NCI-H524 treated with DMSO at 0.1 percent for 48 hours (cell line): Measurements from ENCODE around the gene ARMC9.

ENCODE experiments used
- DNase-seq: peaks from one replicate; lab custom pipeline; 2025; lab: John Stamatoyannopoulos, UW

Gene ARMC9

DNA sequence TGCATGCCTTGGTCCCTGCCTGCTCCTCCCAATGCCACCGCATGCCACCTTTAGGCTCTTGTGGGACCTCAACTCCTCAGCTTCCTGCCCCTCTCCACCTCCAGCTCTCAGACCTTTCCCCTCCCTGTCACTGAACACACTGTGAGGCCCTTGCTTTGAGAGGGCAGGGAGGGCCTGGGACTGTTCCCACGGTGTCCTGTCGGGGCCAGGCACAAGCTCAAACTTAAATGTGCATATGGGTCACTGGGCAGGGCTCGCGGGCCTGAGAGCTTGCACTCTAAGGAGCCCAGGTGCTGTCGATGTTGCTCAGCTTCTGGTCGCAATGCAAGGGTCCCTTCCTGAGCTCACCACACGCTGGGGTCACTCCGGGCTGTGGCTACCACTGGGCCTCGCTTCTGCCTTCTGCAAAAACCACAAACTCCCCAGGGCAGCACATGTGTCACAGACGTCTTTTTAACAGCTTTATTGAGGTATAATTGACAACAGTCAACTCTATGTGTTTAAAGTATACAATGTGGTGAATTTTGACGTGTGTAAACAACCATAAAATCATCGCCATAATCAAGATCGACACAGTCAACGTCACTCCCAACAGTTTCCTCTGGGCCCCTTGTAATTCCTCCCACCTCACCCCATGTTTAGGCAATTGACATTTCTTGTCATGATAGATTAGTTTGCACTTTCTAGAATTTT is 185.1 kb downstream of the ARMC9 start:
- DNase-seq = no peak

DNA sequence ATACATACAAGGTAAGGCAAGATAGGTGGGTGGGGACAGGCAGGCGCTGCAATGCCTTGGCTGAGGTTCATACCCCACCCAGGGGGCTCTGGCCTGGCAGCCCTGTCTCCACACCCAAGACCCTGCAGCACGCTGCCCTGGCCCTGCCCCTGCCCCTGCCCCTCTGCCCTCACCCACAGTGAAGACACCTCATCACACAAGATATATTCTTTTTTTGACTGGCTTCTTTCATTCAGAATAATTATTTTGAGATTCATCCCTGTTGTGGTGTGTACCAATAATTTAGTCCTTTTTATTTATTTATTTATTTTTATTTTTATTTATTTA is 185.6 kb downstream of the ARMC9 start:
- no peak for DNase-seq

GRCh38 chr2:231384970-231385369 is 186.5 kb downstream of the ARMC9 start:
- DNase-seq = no peak

DNA sequence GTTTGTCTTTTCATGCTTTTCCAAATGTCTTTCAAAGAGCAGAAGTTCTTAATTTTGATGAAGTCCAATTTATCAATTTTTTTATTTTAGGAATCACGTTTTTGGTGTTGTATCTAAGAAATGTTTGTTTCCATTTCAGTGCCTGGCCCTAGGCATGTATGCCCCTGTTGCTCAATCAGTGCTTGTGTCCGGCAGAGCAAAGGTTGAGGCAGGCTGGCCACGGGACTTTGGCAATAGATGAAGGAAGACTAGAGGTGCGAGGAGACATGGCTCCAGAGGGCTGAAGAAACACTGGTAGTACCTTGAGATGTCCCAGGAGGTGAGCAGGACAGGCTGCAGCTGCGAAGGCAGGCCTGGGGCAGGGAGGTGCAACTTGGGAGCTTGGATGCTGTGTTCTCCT is 187.0 kb downstream of the ARMC9 start:
- no peak for DNase-seq

DNA sequence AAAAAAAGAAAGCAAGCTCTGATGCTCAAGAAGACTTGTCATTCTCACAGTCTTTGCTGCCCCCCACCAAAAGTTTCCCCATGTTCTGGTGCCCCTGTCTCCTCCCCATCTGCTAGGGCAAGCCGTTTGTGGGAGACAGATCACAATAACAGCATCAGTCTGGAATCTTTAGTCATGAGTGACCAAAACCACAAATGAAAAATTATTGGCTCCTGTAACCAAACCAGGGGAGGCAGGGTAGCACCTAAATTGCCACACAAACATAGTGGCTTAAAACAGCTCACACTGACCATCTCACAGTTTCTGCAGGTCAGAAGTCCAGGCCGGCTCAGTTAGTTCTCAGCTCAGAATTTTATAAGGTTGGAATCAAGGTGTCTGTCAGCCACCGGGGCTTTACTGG is 188.0 kb downstream of the ARMC9 start:
- no peak for DNase-seq

DNA sequence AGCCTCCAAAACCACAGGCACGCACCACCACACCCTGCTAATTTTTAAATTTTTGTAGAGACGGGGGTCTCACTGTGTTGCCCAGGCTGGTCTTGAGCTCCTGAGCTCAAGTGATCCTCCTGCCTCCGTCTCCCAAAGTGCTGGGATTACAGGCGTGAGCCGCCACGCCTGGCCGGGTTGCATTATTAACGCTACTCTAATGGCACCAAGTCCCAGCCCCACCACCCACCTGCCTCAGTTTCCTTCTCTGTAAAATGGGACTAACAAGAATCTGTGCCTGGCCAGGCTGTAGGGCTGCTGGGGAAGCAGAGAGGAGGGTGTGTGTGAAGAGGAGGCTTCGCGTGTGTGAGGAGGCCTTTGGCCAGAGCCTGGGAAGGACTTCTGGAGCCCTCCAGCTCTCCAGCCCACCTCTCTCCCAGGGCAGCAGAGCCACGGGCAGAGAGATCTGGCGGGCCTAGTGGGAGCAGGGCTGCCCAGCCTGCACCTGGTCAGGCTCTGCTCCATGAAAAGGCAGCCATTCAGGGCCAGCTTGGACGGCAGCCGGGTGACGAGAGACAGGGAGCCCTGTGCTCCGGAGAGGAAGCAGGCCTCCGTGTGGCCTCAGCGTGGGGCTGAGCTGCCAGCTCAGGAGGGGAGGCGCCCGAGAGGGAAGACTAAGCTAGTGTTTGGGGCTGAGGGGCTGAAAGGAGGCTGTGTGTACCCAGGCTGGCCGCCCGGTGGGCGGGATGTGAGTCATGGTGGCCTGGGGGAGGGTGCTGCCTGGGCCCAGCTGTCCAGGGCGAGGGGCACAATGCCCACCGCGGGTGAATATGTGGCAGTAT is 189.7 kb downstream of the ARMC9 start:
- no peak for DNase-seq

DNA sequence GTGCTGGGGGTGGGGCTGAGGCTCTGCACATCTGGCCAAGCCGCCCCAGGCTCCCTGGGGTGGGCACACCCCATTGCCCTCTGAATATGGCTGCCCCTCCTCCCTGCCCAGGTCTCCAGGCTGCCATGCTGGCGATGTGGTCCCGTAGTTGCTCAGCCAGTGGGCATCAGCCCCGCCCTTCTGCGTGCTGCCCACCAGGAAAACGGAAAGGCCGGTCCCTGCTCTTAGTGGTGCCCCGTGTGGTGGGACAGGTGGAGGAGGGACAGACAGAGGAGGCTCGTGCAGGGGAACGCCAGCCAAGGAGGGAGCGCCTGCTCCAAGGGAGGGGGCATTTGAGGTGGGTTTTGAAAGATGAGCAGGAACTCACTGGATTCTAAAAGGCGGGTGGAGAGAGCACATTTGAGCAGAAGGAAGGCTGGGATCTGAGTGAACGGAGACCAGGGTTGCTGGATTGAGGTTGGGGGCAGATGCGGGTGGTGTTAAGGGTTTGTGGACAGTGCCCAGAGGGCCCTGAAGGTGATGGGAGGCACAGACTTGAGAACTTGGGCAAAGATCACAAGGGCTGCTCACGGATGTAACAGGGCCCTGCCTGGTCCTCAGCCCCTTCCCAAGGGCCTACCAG is 190.4 kb downstream of the ARMC9 start:
- no peak for DNase-seq

- DNase-seq = no peak
Observed at GRCh38 chr2:231390667-231391066, 192.2 kb downstream of the ARMC9 start.

DNA sequence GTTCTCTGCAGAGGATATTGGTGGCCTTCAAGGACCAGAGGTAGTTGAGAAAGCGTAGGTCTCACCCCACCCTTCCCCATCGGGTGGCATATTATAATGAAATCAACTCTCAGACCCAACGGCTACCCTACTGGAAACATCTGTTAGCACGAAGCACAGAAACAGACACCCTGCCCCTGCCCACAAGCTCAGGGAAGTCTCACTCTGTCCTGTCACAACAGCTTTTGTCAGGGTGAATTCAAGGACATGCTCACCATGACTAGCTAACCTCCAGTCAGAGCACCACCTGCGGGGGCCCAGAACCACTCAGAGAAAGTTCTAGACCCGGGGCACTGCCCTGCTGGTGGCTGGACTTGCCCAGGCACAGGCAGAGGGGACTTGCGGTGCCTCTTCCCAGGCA is 193.6 kb downstream of the ARMC9 start:
- no peak for DNase-seq

GRCh38 chr2:231392431-231393148 is 194.2 kb downstream of the ARMC9 start:
- no peak for DNase-seq

DNA sequence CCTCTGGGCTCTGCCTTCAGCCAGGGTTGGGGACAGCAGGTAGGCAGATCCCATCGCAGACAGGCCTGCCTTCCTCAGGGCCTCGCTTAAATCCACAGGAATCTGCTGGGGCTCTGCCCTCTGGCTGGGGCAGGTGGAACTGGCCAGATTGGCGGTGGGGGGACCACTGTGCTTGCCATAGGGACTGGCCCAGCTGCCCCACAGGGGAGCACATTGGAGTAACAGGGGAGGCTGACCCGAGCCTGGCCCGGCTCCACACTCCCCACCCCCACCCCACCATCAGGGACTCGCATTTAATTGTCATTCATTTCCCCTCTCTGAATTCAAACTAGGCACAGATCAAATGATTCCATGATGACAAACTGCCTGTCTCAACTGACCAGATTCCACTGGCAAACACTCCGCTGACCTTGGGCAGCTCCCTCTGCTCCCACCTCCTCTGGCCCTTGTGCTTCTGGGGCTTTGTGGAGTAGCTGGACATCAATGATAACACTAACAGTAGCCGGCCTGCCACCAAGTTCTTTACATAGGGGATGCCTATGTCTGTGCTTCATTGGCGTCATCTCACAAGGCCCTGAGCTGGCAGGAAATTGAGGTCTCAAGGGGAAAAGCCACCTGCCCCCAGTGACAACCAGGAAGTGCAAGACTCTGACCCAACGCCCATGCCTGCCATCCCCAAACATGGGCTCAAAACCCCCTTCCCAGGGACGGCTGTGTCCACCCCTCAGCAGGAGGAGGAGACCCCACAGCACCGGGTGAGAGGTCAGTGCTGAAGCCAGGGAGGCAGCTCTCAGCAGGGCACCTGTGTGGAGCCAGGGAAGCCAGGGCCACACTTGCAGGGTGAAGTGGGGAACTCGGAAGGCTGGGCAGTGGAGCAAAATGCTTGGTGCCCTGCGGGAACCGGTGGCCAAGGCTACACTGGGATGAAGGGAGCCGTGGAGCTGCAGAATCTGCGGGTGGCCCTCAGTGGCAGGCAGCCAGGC is 195.0 kb downstream of the ARMC9 start:
- no peak for DNase-seq

DNA sequence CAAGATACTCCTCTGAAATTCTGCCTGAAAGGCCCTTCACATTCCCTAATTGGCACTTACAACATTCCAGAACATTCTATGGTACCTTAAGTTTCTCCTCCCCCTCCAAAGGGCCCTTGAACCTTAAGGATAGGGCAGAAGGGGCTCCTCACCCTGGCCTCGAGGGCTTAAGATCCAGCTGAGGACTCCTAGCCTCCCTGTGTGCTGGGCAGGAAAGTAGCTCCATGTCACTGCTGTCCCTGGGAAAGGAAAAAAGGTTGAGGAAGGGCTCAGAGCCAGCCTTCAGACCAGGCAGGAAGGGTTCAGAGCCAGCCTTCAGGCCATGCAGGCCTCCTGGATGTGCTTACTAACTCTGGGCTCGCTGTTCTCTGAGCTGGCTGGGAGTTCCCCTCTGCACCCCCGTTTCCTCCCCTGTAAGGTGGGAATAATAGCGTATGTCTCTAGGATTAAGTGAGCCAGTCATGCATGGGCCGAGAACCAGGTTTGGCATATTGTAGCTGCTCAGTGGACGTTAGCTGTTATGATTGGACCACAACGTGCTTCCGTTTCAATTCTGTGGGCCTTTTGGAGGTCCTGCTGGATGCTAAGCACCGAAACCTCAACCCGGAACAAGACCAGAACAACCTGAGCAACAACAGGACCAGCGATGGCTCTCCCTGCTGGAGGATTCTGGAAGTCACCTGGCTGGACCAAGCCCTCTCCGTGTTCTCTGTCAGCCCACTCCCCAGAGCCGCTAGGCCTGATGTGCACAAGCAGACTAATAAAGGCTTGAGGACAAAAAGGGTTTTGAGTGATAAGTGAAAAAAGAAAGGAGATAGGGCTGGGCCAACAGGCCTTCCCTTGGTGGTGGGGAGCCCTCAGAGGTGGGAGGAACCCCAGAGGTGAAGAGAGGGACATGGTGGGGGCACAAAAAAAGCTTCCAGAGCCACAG is 196.0 kb downstream of the ARMC9 start:
- no peak for DNase-seq

DNA sequence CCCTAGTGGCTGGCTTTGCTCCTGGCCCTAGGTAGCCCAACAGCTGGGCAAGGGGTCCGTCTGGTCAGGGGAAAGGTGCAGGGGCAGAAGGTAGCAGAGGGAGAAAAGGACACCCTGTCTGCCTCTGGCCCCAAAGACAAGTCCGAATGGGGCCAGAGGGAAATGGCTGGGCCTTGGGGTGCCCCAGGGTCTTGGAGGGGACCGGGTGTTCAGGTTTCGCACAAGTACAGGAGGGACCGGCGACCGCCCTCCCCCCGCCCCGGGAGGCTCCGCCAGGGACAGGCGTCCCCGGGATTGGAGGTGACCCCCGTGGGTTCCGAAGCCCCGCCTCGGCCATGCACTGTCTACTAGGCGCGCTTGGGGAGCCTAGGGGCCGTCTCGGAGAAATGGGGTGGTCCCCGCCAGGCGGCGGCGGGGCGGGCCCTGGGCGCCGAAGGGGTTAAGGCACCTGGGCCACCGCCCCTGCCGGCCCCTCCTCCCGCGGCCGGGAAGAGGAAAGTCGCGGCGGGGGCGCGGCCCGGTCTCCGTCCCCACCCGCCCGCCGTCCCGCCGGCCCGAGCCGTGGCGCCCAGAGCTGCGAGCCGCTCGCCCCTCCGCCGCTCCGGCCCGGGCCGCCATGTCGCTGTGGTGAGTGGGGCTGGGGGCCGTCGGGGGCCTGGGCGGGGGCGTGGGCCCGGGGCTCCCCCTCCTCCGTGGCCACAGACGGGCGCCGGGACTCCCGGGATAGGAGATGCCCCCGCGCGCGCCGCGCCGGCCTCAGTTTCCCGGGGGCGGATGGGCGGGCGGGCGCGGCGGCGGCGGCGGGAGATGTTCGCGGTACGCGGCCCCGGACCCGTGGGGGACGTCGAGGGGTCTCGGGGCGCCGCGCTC is 197.0 kb downstream of the ARMC9 start, which contains the start of gene B3GNT7:
B3GNT7 (plus strand) TSS at position 523 of the 870 bp plus-strand sequence; CDS start at position 617, 94 bp downstream.
- no peak for DNase-seq

GRCh38 chr2:231396058-231396821 is 197.8 kb downstream of the ARMC9 start:
- no peak for DNase-seq

GRCh38 chr2:231397011-231397927 is 198.8 kb downstream of the ARMC9 start:
- DNase-seq = no peak

GRCh38 chr2:231397928-231398294 is 199.5 kb downstream of the ARMC9 start:
- DNase-seq = no peak

DNA sequence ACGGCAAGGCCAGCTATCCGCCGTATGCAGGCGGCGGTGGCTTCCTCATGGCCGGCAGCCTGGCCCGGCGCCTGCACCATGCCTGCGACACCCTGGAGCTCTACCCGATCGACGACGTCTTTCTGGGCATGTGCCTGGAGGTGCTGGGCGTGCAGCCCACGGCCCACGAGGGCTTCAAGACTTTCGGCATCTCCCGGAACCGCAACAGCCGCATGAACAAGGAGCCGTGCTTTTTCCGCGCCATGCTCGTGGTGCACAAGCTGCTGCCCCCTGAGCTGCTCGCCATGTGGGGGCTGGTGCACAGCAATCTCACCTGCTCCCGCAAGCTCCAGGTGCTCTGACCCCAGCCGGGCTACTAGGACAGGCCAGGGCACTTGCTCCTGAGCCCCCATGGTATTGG is 200.2 kb downstream of the ARMC9 start:
- no peak for DNase-seq
